Effector memory CD8-positive, alpha-beta T cell (primary cell): ENCODE data around the gene ZCCHC10.
"Not testable (repeated sequence)": the region's sequence is repeated elsewhere in the genome, so short reads cannot be mapped to it uniquely, and the experiment has no call there.

Experiments used
- ATAC-seq: fragments of 150-1000 bp; cut with Tn5 transposase; replicated peaks from 2 replicates; pipeline ENCODE4 v1.10.0; 2021; ENCODE audit warnings: mild to moderate bottlenecking, moderate library complexity
- DNase-seq, 3 experiments: peaks; one replicate each; pipeline ENCODE4 v3.0.0; 2021
- H3K27ac Mint-ChIP-seq, 2 donors: one replicate each; pipeline ENCODE4 v1.8.0; 2022; ENCODE audit warnings: mild to moderate bottlenecking in 2 of 2, mixed read lengths in 2 of 2, moderate library complexity in 2 of 2
- H3K27me3 Mint-ChIP-seq, 2 donors: one replicate each; pipeline ENCODE4 v1.8.0; 2022; ENCODE audit warnings: mixed read lengths in 2 of 2
- H3K36me3 Mint-ChIP-seq: one replicate; pipeline ENCODE4 v1.8.0; 2022; ENCODE audit warnings: mild to moderate bottlenecking, moderate library complexity, mixed read lengths; ENCODE audit not compliant: insufficient read depth
- H3K4me1 Mint-ChIP-seq, 2 donors: one replicate each; pipeline ENCODE4 v1.8.0; 2022; ENCODE audit warnings: low read depth in 2 of 2, mixed read lengths in 2 of 2
- H3K4me3 Mint-ChIP-seq, 2 donors: one replicate each; pipeline ENCODE4 v1.8.0; 2022; ENCODE audit warnings: mild to moderate bottlenecking in 2 of 2, mixed read lengths in 2 of 2, moderate library complexity in 2 of 2
- H3K9me3 Mint-ChIP-seq, 2 donors: one replicate each; pipeline ENCODE4 v1.8.0; 2022; ENCODE audit warnings: mixed read lengths in 2 of 2

The ZCCHC10 gene

DNA sequence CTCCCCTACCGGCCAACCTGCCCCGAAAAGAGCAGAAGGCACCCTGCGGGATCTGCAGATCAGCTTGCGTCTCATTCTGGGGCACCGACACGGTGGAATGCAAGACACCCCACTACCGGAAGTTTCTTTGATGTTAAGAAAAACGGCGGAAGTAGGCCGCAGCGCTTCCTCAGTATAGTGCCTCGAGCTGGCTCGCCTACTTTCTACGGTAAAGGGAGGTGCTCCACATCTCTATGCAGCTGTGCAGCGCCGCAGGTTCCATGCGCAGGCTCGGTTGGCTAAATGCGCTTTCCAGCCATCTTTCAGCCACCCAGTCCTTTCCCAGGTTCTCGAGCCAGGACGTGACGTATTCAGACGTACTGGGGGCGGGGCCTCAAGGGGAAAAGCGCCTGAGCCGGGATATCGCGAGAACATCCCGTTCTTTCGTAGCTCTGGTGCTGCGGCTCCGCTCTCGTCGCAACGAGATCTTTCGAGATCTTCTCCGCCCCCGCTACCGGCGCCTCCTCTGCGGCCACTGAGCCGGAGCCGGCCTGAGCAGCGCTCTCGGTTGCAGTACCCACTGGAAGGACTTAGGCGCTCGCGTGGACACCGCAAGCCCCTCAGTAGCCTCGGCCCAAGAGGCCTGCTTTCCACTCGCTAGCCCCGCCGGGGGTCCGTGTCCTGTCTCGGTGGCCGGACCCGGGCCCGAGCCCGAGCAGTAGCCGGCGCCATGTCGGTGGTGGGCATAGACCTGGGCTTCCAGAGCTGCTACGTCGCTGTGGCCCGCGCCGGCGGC is 25.4 kb upstream of the ZCCHC10 start, which contains the start of gene HSPA4:
Gene HSPA4, plus strand, starts transcription at position 472 of the 775 bp plus-strand sequence. Its CDS starts 238 bp downstream, at position 710.
- Mint-ChIP-seq H3K4me1 (peaks cover 25 to 41% of the 10 kb centered on the region in 2 donors), H3K27ac (peak within 1 kb of the TSS; percentile 99 to 100), H3K36me3 (peaks cover 27% of the 10 kb centered on the region), H3K4me3 (peak within 1 kb of the TSS; percentile 92 to 96), H3K27me3 (no peaks in the 10 kb centered on the region), H3K9me3 (no peaks in the 10 kb centered on the region)
- ATAC-seq (peak; percentile 78), DNase-seq (peak; percentile 95 to 97 (median 97))

DNA sequence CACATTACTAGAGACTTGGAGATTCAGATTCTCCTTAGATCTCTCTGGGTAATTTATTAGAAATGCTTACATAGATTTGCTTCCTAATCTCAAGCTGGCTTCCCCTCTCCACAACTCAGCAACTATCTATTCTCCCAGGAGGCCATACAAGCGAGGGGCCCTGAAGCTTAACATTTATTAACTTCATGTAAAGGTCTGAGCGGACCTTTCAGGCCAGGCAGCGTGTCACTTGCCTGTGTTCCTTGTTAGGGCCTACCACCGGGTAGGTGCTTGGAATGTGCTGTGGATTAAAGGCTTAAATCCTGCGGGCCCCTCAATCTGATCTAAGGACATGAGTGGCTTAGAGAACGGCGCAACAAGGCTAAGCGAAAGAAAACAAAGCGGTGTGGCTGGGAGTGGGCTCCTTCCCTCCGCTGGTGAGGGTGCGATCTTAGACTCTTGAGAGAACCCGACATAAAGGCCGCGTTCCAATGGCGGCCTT is 24.8 kb upstream of the ZCCHC10 start:
- Mint-ChIP-seq H3K4me1 (peaks cover 25 to 37% of the 10 kb centered on the region in 2 donors), H3K9me3 (no peaks in the 10 kb centered on the region), H3K36me3 (peaks cover 27% of the 10 kb centered on the region), H3K27me3 (no peaks in the 10 kb centered on the region), H3K27ac (peak overlapping the region; percentile 99 to 100), H3K4me3 (peak overlapping the region; percentile 92 to 96)
- ATAC-seq (no peak), DNase-seq (no peak)

DNA sequence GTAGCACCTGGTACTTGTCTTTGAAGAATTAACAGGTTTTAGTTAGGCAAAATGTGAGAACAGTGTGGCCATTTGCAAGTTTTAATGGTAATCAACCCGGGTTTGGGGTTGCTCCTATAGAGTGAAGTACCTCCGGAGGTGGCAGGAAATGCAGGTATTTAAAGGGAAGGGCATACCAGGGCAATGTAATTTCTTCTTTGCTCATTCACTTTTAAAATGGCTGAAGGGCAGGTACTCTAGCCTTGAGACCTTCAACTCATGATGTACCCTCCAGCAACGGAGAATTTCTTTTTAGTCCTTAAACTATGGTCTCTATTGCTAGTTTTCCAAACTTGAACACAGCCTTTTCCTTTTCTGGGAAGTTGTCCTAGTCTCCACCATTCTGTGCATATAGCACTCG is 24.2 kb upstream of the ZCCHC10 start:
- Mint-ChIP-seq H3K27ac (peak overlapping the region; percentile 99 to 100), H3K9me3 (no peaks in the 10 kb centered on the region), H3K4me3 (peak overlapping the region; percentile 92 to 96), H3K4me1 (peaks cover 20 to 31% of the 10 kb centered on the region in 2 donors), H3K36me3 (peaks cover 23% of the 10 kb centered on the region), H3K27me3 (no peaks in the 10 kb centered on the region)
- ATAC-seq: no peak
- no peak for DNase-seq

DNA sequence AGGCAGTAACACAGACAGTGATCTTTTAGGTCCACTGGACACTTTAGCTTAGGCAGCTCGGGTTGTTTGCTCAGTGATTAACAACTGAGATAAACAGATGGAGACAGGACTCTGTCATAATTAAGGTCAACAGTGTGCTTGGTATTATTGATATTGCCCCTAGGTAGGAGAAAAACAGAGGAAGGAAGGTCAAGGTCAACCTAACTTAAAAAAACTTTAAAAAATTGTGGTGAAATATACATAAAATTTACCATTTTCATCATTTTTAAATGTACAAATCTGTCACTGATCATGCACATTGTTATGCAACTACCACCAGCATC is 23.3 kb upstream of the ZCCHC10 start:
- Mint-ChIP-seq H3K4me3 (no peak overlapping the region), H3K9me3 (no peaks in the 10 kb centered on the region), H3K27me3 (no peaks in the 10 kb centered on the region), H3K27ac (no peak overlapping the region), H3K4me1 (peaks cover 16 to 23% of the 10 kb centered on the region in 2 donors), H3K36me3 (peaks cover 21% of the 10 kb centered on the region)
- DNase-seq (no peak), ATAC-seq (no peak)

DNA sequence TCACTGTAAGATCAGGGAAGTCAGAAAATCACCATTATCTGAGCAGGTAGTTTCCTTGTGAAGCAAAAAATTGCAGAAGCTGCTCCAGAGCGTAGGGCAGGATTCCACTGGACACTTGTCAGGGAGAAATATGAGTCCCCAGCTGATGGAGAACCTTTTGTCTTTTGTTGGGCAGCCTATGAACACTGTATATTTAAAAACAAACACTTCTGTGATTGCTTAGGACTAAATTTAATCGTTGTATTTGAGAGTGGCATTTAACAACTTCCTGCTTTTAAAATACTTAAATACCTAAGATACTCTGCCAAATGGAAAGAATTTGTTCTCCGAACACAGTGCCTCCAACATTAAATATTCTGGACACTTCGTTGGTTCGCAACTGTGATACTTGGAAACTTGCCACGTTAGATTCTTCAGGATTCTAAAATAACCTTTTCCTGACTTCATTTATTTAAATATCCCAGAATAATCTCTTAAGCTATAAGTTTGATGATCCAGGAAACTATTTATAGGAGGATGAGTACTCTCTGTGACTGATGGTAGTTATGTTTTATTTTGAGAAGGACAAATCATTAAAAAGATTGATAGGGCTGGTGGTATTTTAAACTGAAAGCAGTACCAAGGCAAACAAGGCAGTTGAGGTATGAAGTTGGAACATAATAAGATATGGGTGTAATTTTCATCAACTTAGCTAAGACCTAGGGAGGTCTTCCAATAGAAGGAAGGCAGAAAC is 22.8 kb upstream of the ZCCHC10 start:
- peaks cover 21% of the 10 kb centered on the region for H3K36me3 Mint-ChIP-seq
- no peaks in the 10 kb centered on the region for H3K27me3 Mint-ChIP-seq
- ATAC-seq (no peak), DNase-seq (no peak)
- H3K4me3 Mint-ChIP-seq: no peak overlapping the region
- peaks cover 16 to 21% of the 10 kb centered on the region in 2 donors for H3K4me1 Mint-ChIP-seq
- no peak overlapping the region for H3K27ac Mint-ChIP-seq
- H3K9me3 Mint-ChIP-seq: no peaks in the 10 kb centered on the region

DNA sequence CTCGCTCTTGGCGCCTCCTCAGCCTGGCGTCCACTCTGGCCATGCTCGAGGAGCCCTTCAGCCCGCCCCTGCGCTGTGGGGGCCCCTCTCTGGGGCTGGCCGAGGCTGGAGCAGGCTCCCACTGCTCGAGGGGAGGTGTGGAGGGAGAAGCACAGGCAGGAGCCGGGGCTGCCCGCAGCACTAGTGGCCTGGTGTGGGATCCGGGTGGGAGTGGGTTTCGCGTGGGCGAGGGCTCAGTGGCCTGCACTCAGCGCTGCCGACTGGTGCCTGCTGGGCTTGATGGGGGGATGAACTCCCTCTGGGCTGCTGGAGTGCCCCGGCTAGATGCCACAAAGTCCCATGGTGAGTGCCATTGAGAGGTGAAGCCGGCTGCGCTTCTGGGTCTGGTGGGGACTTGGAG is 21.1 kb upstream of the ZCCHC10 start:
- H3K9me3 Mint-ChIP-seq: no peaks in the 10 kb centered on the region
- peaks cover 11 to 15% of the 10 kb centered on the region in 2 donors for H3K4me1 Mint-ChIP-seq
- no peak overlapping the region for H3K4me3 Mint-ChIP-seq
- H3K36me3 Mint-ChIP-seq: peaks cover 15% of the 10 kb centered on the region
- ATAC-seq: no peak
- no peak overlapping the region for H3K27ac Mint-ChIP-seq
- H3K27me3 Mint-ChIP-seq: no peaks in the 10 kb centered on the region
- no peak for DNase-seq

DNA sequence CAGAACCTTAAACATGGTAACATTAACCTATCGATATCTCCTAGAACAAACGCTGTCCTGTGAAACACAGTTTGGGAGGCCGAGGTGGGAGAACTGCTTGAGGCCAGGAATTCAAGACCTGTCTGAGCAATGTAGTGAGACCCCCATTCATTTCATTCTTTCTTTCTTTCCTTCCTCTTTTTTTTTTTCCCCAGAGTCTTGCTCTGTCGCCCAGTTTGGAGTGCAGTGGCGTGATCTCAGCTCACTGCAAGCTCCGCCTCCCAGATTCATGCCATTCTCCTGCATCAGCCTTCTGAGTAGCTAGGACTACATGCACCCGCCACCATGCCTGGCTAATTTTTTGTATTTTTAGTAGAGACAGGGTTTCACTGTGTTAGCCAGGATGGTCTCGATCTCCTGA is 20.2 kb upstream of the ZCCHC10 start:
- not testable (repeated sequence) for H3K27me3 Mint-ChIP-seq, H3K36me3 Mint-ChIP-seq, H3K9me3 Mint-ChIP-seq, ATAC-seq, H3K4me3 Mint-ChIP-seq, DNase-seq, H3K27ac Mint-ChIP-seq
- peaks cover 9 to 12% of the 10 kb centered on the region in 2 donors for H3K4me1 Mint-ChIP-seq

DNA sequence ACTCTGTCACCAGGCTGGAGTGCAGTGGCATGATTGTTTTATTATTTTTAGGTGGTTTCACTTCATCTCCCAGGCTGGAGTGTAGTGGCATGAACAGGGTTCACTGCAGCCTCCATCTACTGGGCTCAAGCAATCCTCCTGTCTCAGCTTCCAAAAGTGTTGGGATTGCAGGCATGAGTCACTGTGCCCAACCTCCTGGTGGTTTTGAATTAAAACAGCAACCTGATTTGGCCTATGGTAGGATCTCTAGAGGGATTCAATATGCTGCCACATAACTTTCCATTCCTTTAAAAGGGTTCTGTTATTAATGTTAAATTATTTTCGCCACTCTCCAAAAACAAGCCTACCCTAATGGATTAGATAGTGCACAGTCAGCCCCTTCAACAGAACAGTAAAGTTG is 15.6 kb upstream of the ZCCHC10 start:
- Mint-ChIP-seq H3K9me3 (no peaks in the 10 kb centered on the region), H3K4me3 (no peak overlapping the region), H3K27ac (no peak overlapping the region), H3K4me1 (no peaks in the 10 kb centered on the region), H3K36me3 (no peaks in the 10 kb centered on the region), H3K27me3 (no peaks in the 10 kb centered on the region)
- DNase-seq (no peak), ATAC-seq (no peak)

DNA sequence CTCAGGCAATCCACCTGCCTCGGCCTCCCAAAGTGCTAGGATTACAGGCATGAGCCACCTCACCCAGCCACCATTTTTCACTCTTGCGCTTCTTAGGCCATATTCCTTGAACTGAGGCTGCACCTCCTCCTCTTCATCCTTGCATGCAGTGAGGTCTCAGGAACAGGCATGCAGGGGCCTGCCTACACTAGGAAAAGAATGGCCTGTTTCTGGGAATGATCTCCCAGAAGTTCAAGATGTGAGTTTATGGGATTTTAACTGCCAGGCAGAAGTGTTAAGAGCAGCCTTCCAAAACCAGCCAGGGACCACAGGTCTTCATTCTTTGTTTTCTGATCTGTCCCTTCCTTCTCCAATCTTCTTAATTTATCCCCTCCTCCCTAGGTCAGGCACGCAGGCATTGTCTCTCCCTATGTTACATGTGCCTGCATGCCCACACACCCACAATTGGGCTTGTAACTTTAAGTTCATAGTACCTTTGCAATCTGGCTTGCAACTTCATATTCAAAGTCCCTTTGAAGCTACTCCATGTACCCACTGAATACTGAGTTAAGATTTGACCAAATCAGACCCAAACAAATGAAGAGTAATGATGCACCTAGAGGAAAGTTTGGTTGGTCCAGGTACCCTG is 14.9 kb upstream of the ZCCHC10 start:
- Mint-ChIP-seq H3K4me3 (no peak overlapping the region), H3K4me1 (no peaks in the 10 kb centered on the region), H3K27ac (no peak overlapping the region), H3K27me3 (no peaks in the 10 kb centered on the region), H3K9me3 (no peaks in the 10 kb centered on the region), H3K36me3 (no peaks in the 10 kb centered on the region)
- ATAC-seq (no peak), DNase-seq (no peak)

DNA sequence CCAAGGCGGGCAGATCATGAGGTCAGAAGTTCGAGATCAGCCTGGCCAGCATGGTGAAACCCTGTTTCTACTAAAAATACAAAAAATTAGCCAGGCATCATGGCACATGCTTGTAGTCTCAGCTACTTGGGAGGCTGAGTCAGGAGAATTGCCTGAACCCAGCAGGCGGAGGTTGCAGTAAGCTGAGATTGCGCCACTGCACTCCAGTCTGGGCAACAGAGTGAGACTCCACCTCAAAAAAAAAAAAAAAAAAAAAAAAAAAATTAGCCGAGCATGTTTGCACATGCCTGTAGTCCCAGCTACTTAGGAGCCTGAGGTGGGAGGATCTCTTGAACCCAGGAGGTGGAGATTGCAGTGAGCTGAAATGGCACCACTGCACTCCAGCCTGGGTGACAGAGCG is 10.3 kb upstream of the ZCCHC10 start:
- H3K9me3 Mint-ChIP-seq, H3K4me1 Mint-ChIP-seq, ATAC-seq, H3K27me3 Mint-ChIP-seq, H3K27ac Mint-ChIP-seq, H3K4me3 Mint-ChIP-seq, H3K36me3 Mint-ChIP-seq, DNase-seq: not testable (repeated sequence)

DNA sequence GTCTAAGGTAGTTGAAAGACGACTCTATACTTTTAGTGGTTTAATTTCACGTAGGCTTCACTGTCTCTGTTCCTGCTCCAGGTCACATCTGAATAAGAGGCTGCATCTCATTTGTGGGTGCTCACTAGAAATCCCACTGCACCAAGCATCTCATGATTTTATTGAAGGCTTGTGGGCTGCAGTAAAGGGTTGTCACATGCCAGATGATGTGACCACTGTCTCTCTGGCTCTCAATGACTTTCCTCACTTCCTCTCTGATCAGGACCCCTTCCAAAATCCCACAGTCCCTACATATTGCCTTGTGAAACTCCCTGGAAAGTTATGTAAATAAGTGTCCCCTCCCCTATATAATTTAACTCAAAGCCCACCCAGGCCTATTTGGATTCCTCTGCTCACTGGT is 8.9 kb upstream of the ZCCHC10 start:
- no peak for DNase-seq
- ATAC-seq: no peak
- peaks cover 6 to 9% of the 10 kb centered on the region in 2 donors for H3K4me1 Mint-ChIP-seq
- no peaks in the 10 kb centered on the region for H3K9me3 Mint-ChIP-seq
- no peaks in the 10 kb centered on the region for H3K27me3 Mint-ChIP-seq
- H3K36me3 Mint-ChIP-seq: no peaks in the 10 kb centered on the region
- no peak overlapping the region for H3K4me3 Mint-ChIP-seq
- H3K27ac Mint-ChIP-seq: no peak overlapping the region

DNA sequence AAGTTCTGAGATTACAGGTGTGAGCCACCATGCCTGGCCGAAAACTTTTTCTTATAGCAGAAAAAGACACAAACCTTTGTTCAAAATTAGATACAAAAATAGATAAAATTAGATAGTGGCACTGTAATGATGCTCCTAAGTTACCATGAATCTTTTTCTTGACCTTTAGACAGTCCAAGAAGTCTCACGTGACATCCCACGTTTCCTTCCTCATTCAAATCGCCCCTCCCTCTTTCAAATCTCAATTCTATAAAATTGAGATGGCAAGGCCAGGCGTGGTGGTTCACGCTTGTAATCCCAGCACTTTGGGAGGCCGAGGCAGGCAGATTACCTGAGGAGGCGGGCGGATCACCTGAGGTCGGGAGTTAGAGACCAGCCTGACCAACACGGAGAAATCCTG is 7.7 kb upstream of the ZCCHC10 start:
- DNase-seq (no peak), ATAC-seq (no peak)
- Mint-ChIP-seq H3K27me3 (no peaks in the 10 kb centered on the region), H3K27ac (no peak overlapping the region), H3K9me3 (no peaks in the 10 kb centered on the region), H3K36me3 (no peaks in the 10 kb centered on the region), H3K4me3 (no peak overlapping the region), H3K4me1 (peaks cover 6 to 9% of the 10 kb centered on the region in 2 donors)

DNA sequence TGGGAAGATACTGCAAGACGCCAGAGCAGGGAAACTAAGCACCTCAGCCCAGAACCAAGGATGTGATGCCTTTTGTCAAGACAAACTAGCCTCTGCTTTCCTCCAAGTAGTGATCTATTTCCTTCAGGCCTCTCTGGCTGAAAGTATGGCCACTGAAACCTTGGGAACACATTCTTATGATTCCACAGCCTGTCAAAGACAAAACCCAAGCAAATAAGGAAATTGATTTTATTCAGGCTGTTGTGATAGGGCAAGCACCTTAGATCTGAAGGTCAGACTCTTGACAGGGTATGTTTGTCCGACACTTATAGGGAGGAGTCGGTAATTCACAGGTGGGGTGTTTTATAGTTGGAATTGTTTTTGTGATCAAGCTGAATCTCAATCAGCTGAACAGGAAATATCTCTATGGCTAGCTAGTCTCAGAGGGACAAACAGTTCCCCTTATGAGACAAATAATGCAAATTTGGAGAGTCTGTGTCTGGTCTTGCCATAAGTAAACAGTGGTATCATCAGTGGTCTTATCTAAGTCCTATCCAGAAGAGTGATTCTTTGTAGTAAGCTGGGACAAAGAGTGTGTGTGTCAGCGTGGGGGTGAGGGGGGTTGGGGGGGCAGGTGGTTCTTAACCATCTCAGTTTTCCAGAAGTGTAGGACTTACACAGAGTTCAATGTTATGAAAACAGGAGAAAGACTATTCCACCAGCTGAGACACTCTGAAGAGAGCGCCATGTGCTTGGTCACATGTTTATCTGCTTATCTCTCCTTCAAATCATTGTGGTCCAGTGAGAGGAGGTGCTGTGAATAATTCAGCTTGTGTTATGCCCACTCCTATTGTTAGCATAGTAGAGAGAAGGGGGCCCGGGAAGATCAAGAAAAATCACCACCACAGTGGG is 6.7 kb upstream of the ZCCHC10 start:
- H3K36me3 Mint-ChIP-seq: no peaks in the 10 kb centered on the region
- peak; percentile 97 for ATAC-seq
- no peaks in the 10 kb centered on the region for H3K9me3 Mint-ChIP-seq
- H3K4me3 Mint-ChIP-seq: no peak overlapping the region
- H3K27ac Mint-ChIP-seq: peak overlapping the region in 1 of 2 donors; percentile 10
- DNase-seq: no peak
- H3K4me1 Mint-ChIP-seq: peaks cover 6 to 9% of the 10 kb centered on the region in 2 donors
- H3K27me3 Mint-ChIP-seq: no peaks in the 10 kb centered on the region
